Measurements from ENCODE around the gene APBA1.
"Not testable (repeated sequence)": the region's sequence is repeated elsewhere in the genome, so short reads cannot be mapped to it uniquely, and the experiment has no call there.

The APBA1 gene

GRCh38 chr9:69468380-69468779, 203.8 kb downstream of the APBA1 start:
- no peak for DNase-seq

- no peak for DNase-seq
These were observed 206.0 kb downstream of the APBA1 start for GRCh38 chr9:69466151-69466550.

GRCh38 chr9:69465473-69465872, 206.7 kb downstream of the APBA1 start:
- DNase-seq: no peak

GRCh38 chr9:69463497-69464068, 208.6 kb downstream of the APBA1 start:
- no peak for DNase-seq

- no peak for DNase-seq
These were observed 209.8 kb downstream of the APBA1 start for GRCh38 chr9:69462394-69462793.

DNA sequence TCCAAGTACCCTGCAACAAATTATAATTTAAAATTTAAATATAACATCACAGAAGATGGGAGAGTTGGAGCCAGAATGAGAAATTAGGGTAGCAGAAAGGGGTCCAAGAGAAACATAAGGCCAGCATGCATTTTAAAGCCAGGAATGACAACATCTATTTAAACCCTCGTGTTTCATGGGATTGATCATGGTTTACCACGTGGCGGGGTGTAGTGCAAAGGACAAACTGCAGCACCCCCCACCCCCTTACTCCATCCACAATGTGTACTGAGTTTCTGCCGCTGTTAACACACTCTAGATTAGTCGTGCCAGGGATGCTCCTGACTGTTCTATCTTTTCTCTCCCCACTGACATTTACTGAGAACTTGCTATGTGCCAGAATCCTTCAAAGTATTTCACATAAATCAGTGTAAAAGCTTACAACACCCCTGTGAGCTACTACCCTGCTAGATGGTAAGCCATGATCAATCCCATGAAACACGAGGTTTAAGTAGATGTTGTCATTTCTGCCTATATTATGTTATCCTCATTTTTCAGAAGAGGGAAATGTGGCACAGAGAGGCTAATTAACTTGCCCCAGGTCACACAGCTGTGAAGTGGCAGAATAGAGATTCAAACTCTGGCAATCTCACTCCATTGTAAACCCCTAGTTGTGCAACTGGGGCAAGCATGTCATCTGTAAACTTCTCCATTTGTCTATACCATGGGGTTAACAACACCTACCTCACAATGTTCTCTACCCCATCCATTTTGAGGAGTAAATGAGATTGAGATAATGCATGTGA, 210.9 kb downstream of the APBA1 start:
- DNase-seq: no peak

GRCh38 chr9:69460012-69460411, 212.2 kb downstream of the APBA1 start:
- no peak for DNase-seq

DNA sequence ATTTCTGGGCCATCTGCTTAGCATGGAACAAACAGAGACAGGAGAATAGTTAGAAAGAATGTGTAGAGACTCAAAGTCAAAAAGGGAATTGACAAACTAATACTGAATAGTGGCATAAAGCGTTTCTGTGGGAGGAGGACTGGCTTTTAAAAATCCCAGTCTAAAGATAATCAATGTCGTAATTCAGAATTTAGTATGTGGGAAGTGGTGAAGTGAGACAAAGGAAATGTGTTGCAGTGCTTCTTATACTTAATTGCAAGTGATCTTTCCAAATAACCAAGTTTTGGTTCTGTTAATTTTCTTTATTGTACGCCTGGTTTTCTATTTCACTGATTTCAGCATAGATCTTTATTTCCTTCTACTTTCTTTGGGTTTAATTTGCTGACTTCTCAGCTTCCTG, 214.0 kb downstream of the APBA1 start:
- no peak for DNase-seq

DNA sequence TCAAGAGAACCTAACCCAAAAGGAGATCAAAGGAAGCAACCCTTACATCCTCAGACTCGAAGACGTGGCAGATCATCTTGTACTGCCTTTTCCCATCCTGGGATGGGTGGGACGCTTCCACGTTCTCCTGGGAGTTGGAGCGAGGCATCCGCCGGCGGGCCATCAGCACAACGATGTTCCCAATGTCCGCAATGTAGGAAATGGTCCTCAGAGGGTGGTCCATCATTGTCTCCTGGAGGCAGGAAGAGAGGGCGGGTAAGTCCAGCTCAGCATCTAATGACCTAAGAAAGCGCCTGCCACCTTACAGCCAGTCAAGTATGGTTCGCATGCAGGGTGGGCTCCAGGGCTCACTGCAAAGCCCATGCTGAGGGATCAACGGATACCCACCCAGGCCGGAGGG, 216.0 kb downstream of the APBA1 start:
- DNase-seq: no peak

DNA sequence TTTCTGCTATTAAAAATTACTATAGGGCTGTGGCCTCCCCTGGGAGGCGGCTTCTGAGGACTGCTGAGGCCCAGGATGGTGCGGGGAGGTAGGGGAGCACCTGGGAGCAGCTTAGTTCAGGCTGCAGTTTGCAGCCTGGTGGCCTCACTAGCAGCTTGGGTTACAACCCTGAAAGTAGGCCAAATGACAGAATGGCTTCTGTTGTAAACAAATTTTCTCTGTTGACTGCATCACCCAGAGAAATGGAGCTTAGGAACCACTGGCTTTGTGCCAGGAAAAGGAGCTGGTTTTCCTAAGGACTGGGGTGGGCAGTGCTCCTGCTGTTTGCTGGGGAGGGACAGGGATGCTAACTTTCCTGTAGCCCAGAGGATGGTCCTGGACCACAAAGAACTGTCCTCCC, 216.9 kb downstream of the APBA1 start:
- DNase-seq: no peak

DNA sequence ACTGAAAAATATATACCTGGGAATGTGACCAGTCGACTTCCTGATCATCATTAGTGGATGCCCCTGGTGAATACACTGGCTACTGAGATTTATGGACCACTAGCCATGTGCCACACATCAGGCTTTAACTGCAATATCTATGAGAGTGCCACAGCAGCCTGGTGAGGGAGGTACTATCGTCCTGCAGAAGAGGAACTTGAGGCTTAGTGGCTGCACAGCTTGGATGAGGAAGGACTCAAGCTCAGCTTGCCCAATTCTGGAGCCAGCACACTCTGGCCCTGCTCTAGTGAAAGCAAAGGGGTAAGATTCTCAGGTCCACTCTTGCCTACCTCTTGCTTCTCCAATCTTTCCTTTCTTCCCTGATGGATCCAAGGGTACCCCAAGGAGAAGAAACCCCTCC, 217.8 kb downstream of the APBA1 start:
- DNase-seq: no peak

DNA sequence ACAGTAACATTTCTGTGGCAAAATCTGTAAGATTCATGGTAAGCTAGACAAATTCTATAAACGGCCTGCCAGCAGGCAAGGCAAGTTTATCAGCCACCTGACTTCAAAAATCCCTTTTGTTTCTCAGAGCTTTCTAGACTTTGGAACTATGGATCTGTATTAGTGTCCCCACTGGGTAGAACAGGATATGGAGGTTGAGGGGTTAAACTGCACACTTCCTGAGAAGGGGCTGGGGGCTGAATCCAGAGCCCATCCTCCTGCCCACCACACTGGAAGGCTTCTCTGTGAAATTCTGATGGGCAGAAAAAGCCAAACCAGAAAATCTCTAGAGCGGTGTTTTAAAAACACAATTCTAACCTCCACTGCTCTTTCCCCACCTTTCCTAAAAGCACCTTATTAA, 218.4 kb downstream of the APBA1 start:
- DNase-seq: no peak

GRCh38 chr9:69452110-69452782, 219.9 kb downstream of the APBA1 start:
- no peak for DNase-seq

DNA sequence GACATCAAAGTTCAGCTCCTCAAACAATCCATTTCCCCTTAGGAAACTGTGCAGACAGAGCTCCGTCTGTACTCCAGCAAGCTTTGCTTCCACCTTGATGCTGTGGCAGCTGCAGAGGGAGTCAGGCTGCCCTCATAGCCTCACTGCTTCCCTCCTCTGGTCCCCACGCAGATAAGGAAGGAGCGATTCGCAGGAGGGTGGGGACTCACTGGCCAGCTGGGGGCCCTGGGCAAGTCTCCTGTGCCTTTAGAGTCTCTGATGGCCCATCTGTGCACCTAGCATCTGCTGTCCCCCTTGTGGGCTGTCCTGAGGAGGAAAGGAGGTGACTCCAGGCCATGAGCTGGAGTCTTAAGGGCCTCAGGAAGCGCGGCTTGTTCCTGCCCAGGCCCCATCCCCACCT, 225.7 kb downstream of the APBA1 start:
- no peak for DNase-seq

- no peak for DNase-seq
These were observed 226.9 kb downstream of the APBA1 start for GRCh38 chr9:69445251-69445650.

DNA sequence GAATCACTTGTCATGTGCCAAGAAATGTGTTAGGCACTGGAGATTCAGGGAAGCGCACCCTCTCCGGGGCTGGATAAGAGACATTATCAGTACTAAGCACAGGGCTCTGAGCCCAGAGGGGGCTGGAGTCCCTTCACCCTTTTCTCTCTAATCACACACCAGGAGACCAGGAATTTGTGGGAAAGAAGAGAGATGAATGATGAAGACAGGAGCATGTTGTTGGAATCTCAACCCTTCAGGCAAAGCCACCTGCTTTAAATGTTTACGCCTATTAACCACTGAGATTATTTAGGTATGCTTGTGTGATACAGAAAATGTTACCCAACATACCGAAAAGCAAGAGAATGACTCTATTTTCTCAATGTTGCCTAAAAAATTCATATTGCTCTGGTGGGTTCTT, 227.4 kb downstream of the APBA1 start:
- no peak for DNase-seq

GRCh38 chr9:69444021-69444420, 228.2 kb downstream of the APBA1 start:
- DNase-seq: no peak

GRCh38 chr9:69443178-69443577, 229.0 kb downstream of the APBA1 start:
- DNase-seq: no peak

DNA sequence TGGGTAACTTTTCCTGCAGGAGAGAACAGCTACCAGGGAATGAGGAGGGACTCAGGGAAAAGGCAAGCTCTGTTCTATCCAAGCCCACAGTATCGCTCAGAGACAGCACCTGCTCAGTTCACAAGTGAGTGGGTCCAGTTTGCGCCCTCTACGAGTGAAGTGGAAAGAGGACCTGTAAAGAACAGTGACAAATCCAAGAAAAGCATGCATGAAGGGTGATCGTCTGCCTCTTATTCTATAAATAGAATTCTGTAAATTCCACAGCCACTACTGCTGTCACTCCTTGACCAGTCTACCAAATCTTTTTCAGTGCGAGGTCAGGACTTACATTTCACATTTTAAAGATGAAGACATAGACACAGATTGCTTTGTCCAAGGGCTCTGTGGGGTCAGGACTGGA, 229.7 kb downstream of the APBA1 start:
- DNase-seq: no peak

- not testable (repeated sequence) for DNase-seq
These were observed 231.8 kb downstream of the APBA1 start for GRCh38 chr9:69440254-69440955.

DNA sequence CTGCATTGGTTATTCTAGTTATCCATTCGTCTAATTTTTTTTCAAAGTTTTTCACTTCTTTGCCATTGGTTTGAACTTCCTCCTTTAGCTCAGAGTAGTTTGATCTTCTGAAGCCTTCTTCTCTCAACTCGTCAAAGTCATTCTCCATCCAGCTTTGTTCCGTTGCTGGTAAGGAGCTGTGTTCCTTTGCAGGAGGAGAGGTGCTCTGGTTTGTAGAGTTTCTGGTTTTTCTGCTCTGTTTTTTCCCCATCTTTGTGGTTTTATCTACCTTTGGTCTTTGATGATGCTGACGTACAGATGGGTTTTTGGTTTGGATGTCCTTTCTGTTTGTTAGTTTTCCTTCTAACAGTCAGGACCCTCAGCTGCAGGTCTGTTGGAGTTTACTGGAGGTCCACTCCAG, 232.5 kb downstream of the APBA1 start:
- not testable (repeated sequence) for DNase-seq

GRCh38 chr9:69433968-69434367, 238.2 kb downstream of the APBA1 start:
- DNase-seq: no peak

DNA sequence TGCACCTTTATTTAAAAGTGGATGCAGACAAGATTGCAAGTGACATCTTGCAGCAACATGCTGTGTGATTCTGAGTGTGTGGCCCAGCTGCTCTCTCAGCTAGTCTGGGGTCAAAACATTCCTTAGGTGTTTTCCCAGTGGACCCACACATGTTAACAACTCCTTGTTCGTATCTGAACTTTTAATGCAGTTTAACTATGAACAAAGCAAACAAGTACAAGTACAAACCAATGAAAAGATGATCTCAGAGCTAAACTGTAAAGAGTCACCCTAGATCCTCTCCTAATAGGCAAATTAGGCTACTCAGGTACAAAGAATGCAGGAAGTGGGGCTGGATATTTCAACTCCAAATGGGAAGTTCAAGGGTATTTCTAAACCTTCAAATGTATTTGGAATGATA, 238.8 kb downstream of the APBA1 start:
- no peak for DNase-seq

DNA sequence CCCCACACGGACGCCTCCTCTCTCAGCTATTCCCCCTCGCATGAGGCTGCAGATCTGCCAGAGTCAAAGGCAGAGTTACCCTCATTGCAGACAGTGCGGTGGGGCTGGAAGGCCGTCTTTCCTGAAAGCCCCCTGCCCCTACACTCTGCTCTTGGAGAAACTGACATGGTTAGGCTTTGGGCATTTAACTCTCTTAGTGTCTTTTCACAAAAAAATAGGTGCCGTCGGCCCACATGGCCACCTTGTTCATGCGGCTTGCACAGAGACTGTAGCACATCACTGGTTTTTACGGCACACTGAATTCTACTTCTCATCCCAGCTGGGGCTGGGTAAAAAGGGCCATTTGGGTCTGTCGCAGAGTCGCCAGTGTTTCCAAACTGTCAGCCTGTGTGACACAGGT, 239.5 kb downstream of the APBA1 start:
- no peak for DNase-seq

All from SW 1271 (cell line).